AG04450 (cell line): ENCODE results near the gene PAQR5. TPM values are rescaled to one million over a fixed set of nuclear protein-coding genes. Genes with fewer than 3 reads are reported as not detected.
A peak's percentile ranks its signal among the peaks of the same experiment; 100 is the strongest.
"Not testable (repeated sequence)": the region's sequence is repeated elsewhere in the genome, so short reads cannot be mapped to it uniquely, and the experiment has no call there.

Source experiments
- CTCF ChIA-PET: fragments of 300-600, 350-600 bp; formaldehyde crosslinking; extraction: SDS; loops from one replicate; lab custom pipeline; 2022; ENCODE audit warnings: antibody characterized with exemption, inconsistent platforms; lab: Charles Lee
- POLR2A ChIA-PET: fragments of 350-600 bp; formaldehyde crosslinking; extraction: SDS; loops from one replicate; lab custom pipeline; 2021; ENCODE audit warnings: antibody characterized with exemption, inconsistent platforms; lab: Yijun Ruan, JAX
- DNase-seq: peaks from one replicate; pipeline ENCODE4 v3.0.0-alpha.2; 2011; ENCODE audit warnings: low read depth, low spot score
- H3K27ac ChIP-seq: one replicate; pipeline ENCODE4 v1.5.1; 2012; ENCODE audit warnings: low read depth, low read length, control low read depth
- H3K27me3 ChIP-seq: one replicate; pipeline ENCODE4 v1.6.0; 2012; ENCODE audit warnings: low read length; ENCODE audit not compliant: control insufficient read depth, insufficient read depth
- H3K4me3 ChIP-seq: 2 replicates; pipeline ENCODE4 v1.5.1; 2011; ENCODE audit warnings: mild to moderate bottlenecking, low read depth, low read length, control low read depth
- H3K9me3 ChIP-seq: 2 replicates; pipeline ENCODE4 v1.5.1; 2012; ENCODE audit warnings: low read length; ENCODE audit not compliant: control insufficient read depth, insufficient read depth
- polyA plus RNA-seq: library from polyadenylated mRNA; depleted of rRNA; stranded (reverse); fragments of >200 nt; gene quantifications from 2 replicates; pipeline ENCODE4 v1.2.3, GENCODE V29; 2011
- TF ChIP-seq, protein P1 (sequence below): IDR thresholded peaks from 2 replicates; pipeline ENCODE4 v1.5.1; 2011; ENCODE audit warnings: low read depth, low read length, control low read depth, inconsistent platforms

Gene PAQR5
- polyA plus RNA-seq, 1 experiment, result 7.9 TPM

DNA sequence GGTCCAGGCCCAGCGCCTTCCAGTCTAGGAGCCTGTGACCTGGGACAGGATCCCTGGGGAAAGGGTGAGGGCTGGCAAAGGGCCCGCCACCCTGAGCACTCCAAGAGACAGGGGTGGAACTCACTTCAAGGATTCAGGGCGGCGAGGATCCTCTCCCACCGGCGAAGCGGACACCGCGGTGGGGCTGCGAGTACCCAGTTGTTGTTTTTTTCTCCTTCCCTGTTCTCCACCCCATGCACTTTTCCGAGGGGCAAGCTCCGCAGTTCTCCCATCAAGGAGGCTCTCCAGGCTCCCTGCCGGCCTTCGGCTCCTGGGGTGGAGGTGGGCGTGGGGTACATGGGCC, 387 bp upstream of the PAQR5 start:
- H3K27ac ChIP-seq, result no peak overlapping the region
- H3K9me3 ChIP-seq, result no peaks in the 10 kb centered on the region
- CTCF ChIA-PET, result no interaction called here
- TF ChIP-seq, protein P1, sequence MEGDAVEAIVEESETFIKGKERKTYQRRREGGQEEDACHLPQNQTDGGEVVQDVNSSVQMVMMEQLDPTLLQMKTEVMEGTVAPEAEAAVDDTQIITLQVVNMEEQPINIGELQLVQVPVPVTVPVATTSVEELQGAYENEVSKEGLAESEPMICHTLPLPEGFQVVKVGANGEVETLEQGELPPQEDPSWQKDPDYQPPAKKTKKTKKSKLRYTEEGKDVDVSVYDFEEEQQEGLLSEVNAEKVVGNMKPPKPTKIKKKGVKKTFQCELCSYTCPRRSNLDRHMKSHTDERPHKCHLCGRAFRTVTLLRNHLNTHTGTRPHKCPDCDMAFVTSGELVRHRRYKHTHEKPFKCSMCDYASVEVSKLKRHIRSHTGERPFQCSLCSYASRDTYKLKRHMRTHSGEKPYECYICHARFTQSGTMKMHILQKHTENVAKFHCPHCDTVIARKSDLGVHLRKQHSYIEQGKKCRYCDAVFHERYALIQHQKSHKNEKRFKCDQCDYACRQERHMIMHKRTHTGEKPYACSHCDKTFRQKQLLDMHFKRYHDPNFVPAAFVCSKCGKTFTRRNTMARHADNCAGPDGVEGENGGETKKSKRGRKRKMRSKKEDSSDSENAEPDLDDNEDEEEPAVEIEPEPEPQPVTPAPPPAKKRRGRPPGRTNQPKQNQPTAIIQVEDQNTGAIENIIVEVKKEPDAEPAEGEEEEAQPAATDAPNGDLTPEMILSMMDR, result no peak
- H3K4me3 ChIP-seq, result peak overlapping the region; percentile 60
- POLR2A ChIA-PET, result no interaction called here
- no peak for DNase-seq
- H3K27me3 ChIP-seq, result peaks cover 2% of the 10 kb centered on the region

DNA sequence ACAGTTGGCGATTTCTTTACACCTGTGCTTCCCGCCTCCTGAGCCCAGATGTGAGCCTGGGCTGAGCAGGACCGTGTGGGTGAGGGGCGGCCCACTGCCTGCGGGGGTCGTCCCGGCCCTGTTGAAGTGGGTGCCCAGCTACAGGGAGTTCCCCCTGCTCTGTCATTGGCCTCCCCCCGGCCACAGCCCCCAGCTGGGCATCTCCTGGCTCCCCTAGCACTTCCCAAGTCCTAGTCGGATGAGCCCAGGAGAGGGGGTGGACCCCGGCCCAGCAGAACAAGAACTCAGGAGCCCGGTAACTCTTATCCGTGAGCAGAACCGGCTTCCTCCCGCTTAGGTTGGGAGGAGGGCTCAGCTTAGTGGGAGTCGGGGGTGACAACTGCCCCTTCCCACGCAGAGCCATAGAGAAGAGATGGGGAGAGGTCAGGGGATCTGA, 757 bp downstream of the PAQR5 start:
- Histone ChIP-seq H3K4me3 (peak overlapping the region; percentile 60), H3K27ac (no peak overlapping the region), H3K9me3 (no peaks in the 10 kb centered on the region), H3K27me3 (no peaks in the 10 kb centered on the region)
- TF ChIP-seq, protein P1, result no peak
- POLR2A ChIA-PET, result no interaction called here
- no peak for DNase-seq
- CTCF ChIA-PET, result no interaction called here

DNA sequence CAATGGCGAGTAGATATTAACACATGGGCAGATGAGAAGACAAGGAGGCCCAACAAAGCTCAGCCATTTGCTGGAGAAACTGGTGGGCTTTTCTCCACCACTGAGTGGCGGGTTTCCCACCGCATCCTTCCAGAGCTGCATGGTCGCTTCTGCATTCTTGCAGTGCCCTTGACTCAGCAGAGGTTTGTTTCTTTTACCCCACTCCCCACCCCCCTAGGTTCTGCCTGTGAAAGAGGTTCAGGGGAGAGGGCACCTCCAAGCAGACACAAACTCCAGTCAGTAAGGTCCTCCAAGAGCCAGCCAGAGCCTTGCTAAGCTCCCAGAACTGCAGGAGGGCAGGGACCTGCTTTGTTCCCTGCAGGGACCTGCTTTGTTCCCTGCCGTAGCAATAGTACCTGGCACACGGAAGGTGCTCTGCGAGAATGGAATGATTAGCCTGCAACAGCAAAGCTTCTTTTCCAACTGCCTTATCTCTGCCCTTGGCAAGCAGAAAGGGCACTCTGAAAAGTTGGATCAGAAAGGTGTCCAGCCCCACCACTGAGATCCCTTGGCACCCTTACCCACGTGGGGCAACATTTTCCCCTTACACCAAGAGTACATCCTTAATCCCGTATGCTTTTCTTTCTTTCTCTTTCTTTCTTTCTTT, 1.4 kb downstream of the PAQR5 start:
- H3K4me3 ChIP-seq, result no peak overlapping the region
- ChIA-PET CTCF (no interaction called here), POLR2A (no interaction called here)
- no peaks in the 10 kb centered on the region for H3K27me3 ChIP-seq
- TF ChIP-seq, protein P1, result no peak
- H3K9me3 ChIP-seq, result no peaks in the 10 kb centered on the region
- H3K27ac ChIP-seq, result no peak overlapping the region
- no peak for DNase-seq

DNA sequence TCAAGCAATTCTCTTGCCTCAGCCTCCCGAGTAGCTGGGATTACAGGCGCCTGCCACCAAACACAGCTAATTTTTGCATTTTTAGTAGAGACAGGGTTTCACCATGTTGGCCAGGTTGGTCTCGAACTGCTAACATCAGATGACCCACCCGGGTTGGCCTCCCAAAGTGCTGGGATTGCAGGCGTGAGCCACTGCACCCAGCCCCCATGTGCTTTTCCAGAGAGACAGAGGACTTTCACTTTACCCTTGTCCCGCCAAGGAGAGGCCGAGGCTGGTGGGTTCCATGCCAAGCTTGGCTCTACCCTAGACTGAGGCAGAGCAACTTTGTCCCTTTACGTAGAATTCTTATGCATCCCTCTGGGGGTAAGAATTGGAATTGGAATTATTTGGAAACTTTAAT, 2.4 kb downstream of the PAQR5 start:
- H3K9me3 ChIP-seq, H3K27me3 ChIP-seq, DNase-seq, H3K27ac ChIP-seq, CTCF ChIA-PET, H3K4me3 ChIP-seq: not testable (repeated sequence)
- POLR2A ChIA-PET, result interaction anchor here (0.9 kb wide), 1 partner anchor 151 kb away, joined by 3 read pairs; the partner anchor contains the start of gene RPLP1

DNA sequence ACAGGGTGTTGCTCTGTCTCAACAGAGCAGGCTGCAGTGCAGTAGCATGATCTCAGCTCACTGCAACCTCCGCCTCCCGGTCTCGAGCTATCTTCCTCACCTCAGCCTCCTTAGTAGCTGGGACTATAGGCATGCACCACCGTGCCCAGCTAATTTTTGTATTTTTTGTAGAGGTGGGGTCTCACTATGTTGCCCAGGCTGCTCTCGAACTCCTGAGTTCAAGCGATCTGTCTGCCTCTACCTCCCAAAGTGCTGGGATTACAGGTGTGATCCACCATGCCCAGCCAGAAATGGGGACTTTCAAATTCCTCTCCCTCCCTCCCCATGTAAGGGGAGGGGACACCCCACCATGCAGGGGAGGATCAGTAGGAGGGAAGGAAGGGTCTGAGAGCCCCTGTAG, 3.4 kb downstream of the PAQR5 start:
- CTCF ChIA-PET, H3K27me3 ChIP-seq, H3K4me3 ChIP-seq, DNase-seq, H3K9me3 ChIP-seq, H3K27ac ChIP-seq: not testable (repeated sequence)
- POLR2A ChIA-PET, result interaction anchor here (0.9 kb wide), 1 partner anchor 150 kb away, joined by 3 read pairs; the partner anchor contains the start of gene RPLP1

DNA sequence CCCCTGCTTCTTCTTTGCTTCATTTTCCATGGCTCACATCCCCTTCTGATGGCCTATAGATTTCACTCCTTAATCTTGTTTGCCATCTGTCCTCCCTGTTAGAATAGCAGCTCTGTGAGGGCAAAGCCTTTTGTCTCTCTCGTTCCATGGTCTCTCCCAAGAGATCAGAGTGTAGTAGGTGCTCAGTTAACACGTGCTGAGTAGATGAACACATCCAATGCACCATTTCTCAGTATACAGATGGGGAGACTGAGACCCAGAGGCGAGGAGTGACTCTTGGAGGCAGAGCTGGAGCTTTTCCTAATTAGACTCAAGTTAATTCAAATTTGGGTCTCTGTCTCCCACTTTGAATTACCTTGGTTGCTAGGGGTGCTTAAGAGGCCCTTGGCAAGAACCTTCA, 4.2 kb downstream of the PAQR5 start:
- no peak for DNase-seq
- no peaks in the 10 kb centered on the region for H3K9me3 ChIP-seq
- ChIA-PET CTCF (interaction anchor here (0.7 to 1.0 kb wide), 2 partner anchors 9 to 91 kb away, joined by 3 to 6 read pairs; no protein-coding TSS in a partner anchor), POLR2A (no interaction called here)
- H3K27ac ChIP-seq, result peak overlapping the region; percentile 84
- H3K4me3 ChIP-seq, result no peak overlapping the region
- TF ChIP-seq, protein P1, result no peak
- no peaks in the 10 kb centered on the region for H3K27me3 ChIP-seq
